Fibroblast of lung (primary cell): ENCODE measurements around the gene ARHGAP42.

Experiments used
- EZH2 ChIP-seq: IDR thresholded peaks from 2 replicates; pipeline ENCODE4 v1.5.1; 2012; ENCODE audit warnings: low read length, control low read depth, mild to moderate bottlenecking; ENCODE audit errors: missing control alignments
- TF ChIP-seq, protein P1 (sequence below), 2 donors: IDR thresholded peaks in 1 of 2; conservative IDR thresholded peaks in 1 of 2; 1 replicate in 1 of 2; 2 replicates in 1 of 2; pipeline ENCODE4 v1.5.1; 2011 to 2012; ENCODE audit warnings: low read length in 2 of 2, control low read depth in 1 of 2, inconsistent platforms in 1 of 2, low read depth in 1 of 2, mild to moderate bottlenecking in 1 of 2

DNA sequence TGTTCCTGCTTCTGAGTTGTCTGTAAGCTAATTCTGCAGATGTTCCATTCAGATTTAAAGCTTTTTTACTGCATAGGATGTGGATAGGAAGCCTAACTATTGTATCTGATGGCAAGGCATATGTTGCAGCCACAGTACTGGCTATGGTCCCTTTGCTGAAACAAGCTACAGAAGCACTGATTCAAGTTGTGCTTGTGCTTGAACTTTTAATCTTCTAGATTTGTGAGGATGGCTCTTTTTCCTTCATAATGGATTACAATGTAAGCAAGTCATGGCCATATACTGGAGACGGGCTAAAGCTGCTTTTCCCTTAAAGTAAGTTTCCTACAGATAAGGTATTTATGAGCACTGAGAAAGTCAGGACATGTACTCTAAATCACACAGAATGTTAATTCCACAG lies 303.8 kb downstream of the ARHGAP42 start:
- TF ChIP-seq, protein P1, sequence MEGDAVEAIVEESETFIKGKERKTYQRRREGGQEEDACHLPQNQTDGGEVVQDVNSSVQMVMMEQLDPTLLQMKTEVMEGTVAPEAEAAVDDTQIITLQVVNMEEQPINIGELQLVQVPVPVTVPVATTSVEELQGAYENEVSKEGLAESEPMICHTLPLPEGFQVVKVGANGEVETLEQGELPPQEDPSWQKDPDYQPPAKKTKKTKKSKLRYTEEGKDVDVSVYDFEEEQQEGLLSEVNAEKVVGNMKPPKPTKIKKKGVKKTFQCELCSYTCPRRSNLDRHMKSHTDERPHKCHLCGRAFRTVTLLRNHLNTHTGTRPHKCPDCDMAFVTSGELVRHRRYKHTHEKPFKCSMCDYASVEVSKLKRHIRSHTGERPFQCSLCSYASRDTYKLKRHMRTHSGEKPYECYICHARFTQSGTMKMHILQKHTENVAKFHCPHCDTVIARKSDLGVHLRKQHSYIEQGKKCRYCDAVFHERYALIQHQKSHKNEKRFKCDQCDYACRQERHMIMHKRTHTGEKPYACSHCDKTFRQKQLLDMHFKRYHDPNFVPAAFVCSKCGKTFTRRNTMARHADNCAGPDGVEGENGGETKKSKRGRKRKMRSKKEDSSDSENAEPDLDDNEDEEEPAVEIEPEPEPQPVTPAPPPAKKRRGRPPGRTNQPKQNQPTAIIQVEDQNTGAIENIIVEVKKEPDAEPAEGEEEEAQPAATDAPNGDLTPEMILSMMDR (conservative IDR thresholded peaks at IDR 0.05 in 1 of 2, IDR thresholded peaks at IDR 0.05 in 1 of 2; ENCODE audit: low read depth in 1 of 2, low read length in 2 of 2): no peak
- no peak for TF ChIP-seq EZH2
